Heart left ventricle (tissue), 13 donors: ENCODE data around the gene TAF13.

Experiments used
- POLR2A ChIP-seq, 2 donors: fragments of 450-650 bp; IDR thresholded peaks; one replicate each; pipeline ENCODE4 v1.6.1; 2017; ENCODE audit warnings: antibody characterized with exemption in 2 of 2, mild to moderate bottlenecking in 2 of 2, moderate library complexity in 2 of 2
- TF ChIP-seq, protein P1 (sequence below), 12 donors: fragments of 200-600 bp; sonication (generic) in 4 of 12; IDR thresholded peaks; one replicate each; pipeline versions ENCODE4 v1.5.0 to v1.8.0; 2018 to 2022; ENCODE audit warnings: antibody characterized with exemption in 12 of 12, mild to moderate bottlenecking in 5 of 12
- donor health status: ischemic (EF 13 %, LVEDD 7.1; RV severe dilation, severe dysfunction).
- donor health status: DM: no; HTN: yes; CAD: no.
- donor health status: DM: no; HTN: no; CAD: no.
- donor health status: ischemic (EF 25% LVEDD 6.9; RV normal size, moderate dysfunction).
- donor health status: ischemic (EF 25% LVEDD 5.7; RV mildly dilated, moderate dysfunction).
- donor health status: ischemic (EF 35%, LVEDD 5.7; RV mildly dilated, moderate dysfunction).
- donor health status: nonischemic (EF 11% LVEDD 7.7; RV severe dilation, severe dysfunction).
- donor health status: DM: yes; HTN: yes; CAD: no.
- donor health status: PGD.
- donor health status: ischemic (EF 29% LVEDD 5.4; RV normal size, mild dysfunction).
- donor health status: nonischemic (EF 23%, LVEDD 6.1; RV moderate dilation, normal function).

GRCh38 chr1:109024646-109025045 lies 51.2 kb downstream of the TAF13 start:
- TF ChIP-seq, protein P1, sequence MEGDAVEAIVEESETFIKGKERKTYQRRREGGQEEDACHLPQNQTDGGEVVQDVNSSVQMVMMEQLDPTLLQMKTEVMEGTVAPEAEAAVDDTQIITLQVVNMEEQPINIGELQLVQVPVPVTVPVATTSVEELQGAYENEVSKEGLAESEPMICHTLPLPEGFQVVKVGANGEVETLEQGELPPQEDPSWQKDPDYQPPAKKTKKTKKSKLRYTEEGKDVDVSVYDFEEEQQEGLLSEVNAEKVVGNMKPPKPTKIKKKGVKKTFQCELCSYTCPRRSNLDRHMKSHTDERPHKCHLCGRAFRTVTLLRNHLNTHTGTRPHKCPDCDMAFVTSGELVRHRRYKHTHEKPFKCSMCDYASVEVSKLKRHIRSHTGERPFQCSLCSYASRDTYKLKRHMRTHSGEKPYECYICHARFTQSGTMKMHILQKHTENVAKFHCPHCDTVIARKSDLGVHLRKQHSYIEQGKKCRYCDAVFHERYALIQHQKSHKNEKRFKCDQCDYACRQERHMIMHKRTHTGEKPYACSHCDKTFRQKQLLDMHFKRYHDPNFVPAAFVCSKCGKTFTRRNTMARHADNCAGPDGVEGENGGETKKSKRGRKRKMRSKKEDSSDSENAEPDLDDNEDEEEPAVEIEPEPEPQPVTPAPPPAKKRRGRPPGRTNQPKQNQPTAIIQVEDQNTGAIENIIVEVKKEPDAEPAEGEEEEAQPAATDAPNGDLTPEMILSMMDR (IDR thresholded peaks at IDR 0.05), result no peak
- TF ChIP-seq POLR2A (IDR thresholded peaks at IDR 0.05), result no peak
